ENCODE measurements around the gene ITGAX.

The ITGAX gene

GRCh38 chr16:31388535-31388934 lies 33.6 kb downstream of the ITGAX start:
- H4K12ac ChIP-seq (ENCODE audit: low read depth, low read length): no peak overlapping the region
- no peak overlapping the region for H2BK12ac ChIP-seq (ENCODE audit: low read length)
- H3K36me3 ChIP-seq (ENCODE audit: control insufficient read depth in 1 of 2, insufficient read depth in 2 of 2, low read length in 2 of 2): no peaks in the 10 kb centered on the region
- WGBS (ENCODE audit: extremely low coverage, insufficient coverage, insufficient read length): no CpG with 5 or more reads among the region's 2 CpGs
- DNase-seq: no peak
- no peak overlapping the region for H3K14ac ChIP-seq (ENCODE audit: low read length)
- H3K9ac ChIP-seq (ENCODE audit: low read length): no peak overlapping the region
- H4K8ac ChIP-seq (ENCODE audit: low read depth, low read length): no peak overlapping the region
- H3K4me1 ChIP-seq (ENCODE audit: control insufficient read depth in 1 of 2, insufficient read depth in 2 of 2, low read length in 2 of 2): no peaks in the 10 kb centered on the region
- H2BK120ac ChIP-seq (ENCODE audit: insufficient read depth, low read length, poor library complexity): no peak overlapping the region
- no peak overlapping the region for H3K4me3 ChIP-seq (ENCODE audit: low read depth, low read length)
- no peak overlapping the region for H3K18ac ChIP-seq (ENCODE audit: low read length)
- no peak overlapping the region for H2BK5ac ChIP-seq (ENCODE audit: low read depth, low read length, poor library complexity)
- no peaks in the 10 kb centered on the region for H3K79me1 ChIP-seq (ENCODE audit: low read length)
- no peak overlapping the region for H3K27ac ChIP-seq (ENCODE audit: low read depth, low read length)
- H3K4ac ChIP-seq (ENCODE audit: low read depth, low read length): no peak overlapping the region
- no peak overlapping the region for H2AFZ ChIP-seq (ENCODE audit: insufficient read depth, low read length, poor library complexity)
- H4K91ac ChIP-seq (ENCODE audit: low read depth, low read length): no peak overlapping the region
- H3K4me2 ChIP-seq (ENCODE audit: low read length): no peak overlapping the region
- H3K79me2 ChIP-seq (ENCODE audit: control insufficient read depth, insufficient read depth, low read length, poor library complexity): no peaks in the 10 kb centered on the region
- H2AK5ac ChIP-seq (ENCODE audit: low read length): no peak overlapping the region
- no peak overlapping the region for H3K23ac ChIP-seq (ENCODE audit: low read length)
- no peaks in the 10 kb centered on the region for H3K27me3 ChIP-seq (ENCODE audit: insufficient read depth, low read length)
- peaks cover 3% of the 10 kb centered on the region for H3K9me3 ChIP-seq (ENCODE audit: insufficient read depth, low read depth, low read length)

DNA sequence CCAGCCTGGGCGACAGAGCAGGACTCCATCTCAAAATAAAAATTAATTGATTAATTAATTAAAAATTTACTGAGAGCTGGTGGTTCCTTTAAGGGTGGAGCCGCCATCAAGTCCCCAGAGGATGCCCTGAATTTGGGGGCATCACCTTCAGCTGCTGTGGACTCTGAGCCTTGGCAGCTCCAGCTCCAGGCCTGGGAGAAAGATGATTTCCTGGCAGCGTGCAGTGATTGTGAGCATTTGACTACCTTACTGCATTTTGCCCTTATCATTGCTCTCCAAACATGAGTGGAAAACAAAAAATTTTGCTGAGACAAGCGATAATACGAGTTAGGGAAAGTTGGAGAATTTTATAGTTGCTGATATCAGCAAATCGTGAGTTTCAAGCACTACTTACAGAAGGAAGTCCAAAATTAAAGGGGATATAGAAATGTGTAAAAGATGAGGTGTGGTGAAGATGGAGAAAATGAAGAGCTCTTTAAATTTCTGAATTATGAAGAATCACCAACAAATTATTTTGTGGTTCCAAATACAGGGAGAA lies 35.6 kb downstream of the ITGAX start:
- no peak overlapping the region for H2BK5ac ChIP-seq (ENCODE audit: low read depth, low read length, poor library complexity)
- H4K12ac ChIP-seq (ENCODE audit: low read depth, low read length): no peak overlapping the region
- no peaks in the 10 kb centered on the region for H3K27me3 ChIP-seq (ENCODE audit: insufficient read depth, low read length)
- no peak overlapping the region for H2AK5ac ChIP-seq (ENCODE audit: low read length)
- no peak overlapping the region for H4K8ac ChIP-seq (ENCODE audit: low read depth, low read length)
- H4K91ac ChIP-seq (ENCODE audit: low read depth, low read length): no peak overlapping the region
- no peaks in the 10 kb centered on the region for H3K36me3 ChIP-seq (ENCODE audit: control insufficient read depth in 1 of 2, insufficient read depth in 2 of 2, low read length in 2 of 2)
- no peak overlapping the region for H3K18ac ChIP-seq (ENCODE audit: low read length)
- no peak overlapping the region for H3K14ac ChIP-seq (ENCODE audit: low read length)
- WGBS (ENCODE audit: extremely low coverage, insufficient coverage, insufficient read length): no CpG with 5 or more reads among the region's 6 CpGs
- no peaks in the 10 kb centered on the region for H3K4me1 ChIP-seq (ENCODE audit: control insufficient read depth in 1 of 2, insufficient read depth in 2 of 2, low read length in 2 of 2)
- H3K27ac ChIP-seq (ENCODE audit: low read depth, low read length): no peak overlapping the region
- no peak overlapping the region for H3K4me3 ChIP-seq (ENCODE audit: low read depth, low read length)
- H3K79me1 ChIP-seq (ENCODE audit: low read length): no peaks in the 10 kb centered on the region
- H3K4ac ChIP-seq (ENCODE audit: low read depth, low read length): no peak overlapping the region
- H2BK12ac ChIP-seq (ENCODE audit: low read length): no peak overlapping the region
- no peak overlapping the region for H3K4me2 ChIP-seq (ENCODE audit: low read length)
- H3K23ac ChIP-seq (ENCODE audit: low read length): no peak overlapping the region
- no peak overlapping the region for H2BK120ac ChIP-seq (ENCODE audit: insufficient read depth, low read length, poor library complexity)
- peaks cover 3% of the 10 kb centered on the region for H3K9me3 ChIP-seq (ENCODE audit: insufficient read depth, low read depth, low read length)
- H3K79me2 ChIP-seq (ENCODE audit: control insufficient read depth, insufficient read depth, low read length, poor library complexity): no peaks in the 10 kb centered on the region
- H2AFZ ChIP-seq (ENCODE audit: insufficient read depth, low read length, poor library complexity): no peak overlapping the region
- DNase-seq: no peak
- H3K9ac ChIP-seq (ENCODE audit: low read length): no peak overlapping the region

- Histone ChIP-seq H3K27ac (ENCODE audit: low read depth, low read length) (no peak within 1 kb of the TSS), H3K14ac (ENCODE audit: low read length) (no peak within 1 kb of the TSS), H2AK5ac (ENCODE audit: low read length) (no peak within 1 kb of the TSS), H2BK5ac (ENCODE audit: low read depth, low read length, poor library complexity) (no peak within 1 kb of the TSS), H3K18ac (ENCODE audit: low read length) (no peak within 1 kb of the TSS), H4K12ac (ENCODE audit: low read depth, low read length) (no peak within 1 kb of the TSS), H3K9ac (ENCODE audit: low read length) (no peak within 1 kb of the TSS), H4K8ac (ENCODE audit: low read depth, low read length) (no peak within 1 kb of the TSS), H3K36me3 (ENCODE audit: control insufficient read depth in 1 of 2, insufficient read depth in 2 of 2, low read length in 2 of 2) (no peaks in the 10 kb centered on the region), H4K91ac (ENCODE audit: low read depth, low read length) (no peak within 1 kb of the TSS), H2BK12ac (ENCODE audit: low read length) (no peak within 1 kb of the TSS), H3K4me2 (ENCODE audit: low read length) (no peak within 1 kb of the TSS), H3K27me3 (ENCODE audit: insufficient read depth, low read length) (no peaks in the 10 kb centered on the region), H3K79me2 (ENCODE audit: control insufficient read depth, insufficient read depth, low read length, poor library complexity) (no peaks in the 10 kb centered on the region), H3K4ac (ENCODE audit: low read depth, low read length) (no peak within 1 kb of the TSS), H3K9me3 (ENCODE audit: insufficient read depth, low read depth, low read length) (no peaks in the 10 kb centered on the region), H3K23ac (ENCODE audit: low read length) (no peak within 1 kb of the TSS), H3K4me1 (ENCODE audit: control insufficient read depth in 1 of 2, insufficient read depth in 2 of 2, low read length in 2 of 2) (no peaks in the 10 kb centered on the region), H2BK120ac (ENCODE audit: insufficient read depth, low read length, poor library complexity) (no peak within 1 kb of the TSS), H3K79me1 (ENCODE audit: low read length) (no peaks in the 10 kb centered on the region), H3K4me3 (ENCODE audit: low read depth, low read length) (no peak within 1 kb of the TSS), H2AFZ (ENCODE audit: insufficient read depth, low read length, poor library complexity) (no peak within 1 kb of the TSS)
- no CpG with 5 or more reads among the region's 5 CpGs for WGBS (ENCODE audit: extremely low coverage, insufficient coverage, insufficient read length)
- DNase-seq: no peak
Measured at GRCh38 chr16:31393056-31393455, 38.1 kb downstream of the ITGAX start, which contains the start of gene ITGAD. Gene ITGAD, plus strand, starts transcription at chr16:31393335. Its CDS starts 26 bp downstream, at chr16:31393361.

DNA sequence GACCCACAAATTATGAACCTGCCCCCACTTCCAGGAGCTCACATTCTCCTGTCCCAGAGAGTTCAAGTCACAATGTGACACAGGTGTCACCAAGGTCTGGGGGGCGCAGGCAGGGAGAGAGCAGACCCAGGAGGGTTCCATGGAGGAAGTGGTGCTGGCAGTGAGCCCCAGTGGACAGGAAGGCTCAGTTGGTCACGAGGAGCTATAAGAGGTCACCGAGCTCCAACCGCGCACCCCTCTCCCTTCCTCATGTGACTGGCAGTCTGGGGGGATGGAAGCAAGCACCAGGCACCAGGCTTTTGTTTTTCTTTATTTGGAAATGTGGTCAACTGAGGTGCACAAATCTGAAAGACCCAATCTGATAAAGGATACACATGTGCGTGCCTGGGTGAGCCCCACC lies 40.7 kb downstream of the ITGAX start:
- Histone ChIP-seq H4K8ac (ENCODE audit: low read depth, low read length) (no peak overlapping the region), H2AFZ (ENCODE audit: insufficient read depth, low read length, poor library complexity) (no peak overlapping the region), H3K23ac (ENCODE audit: low read length) (no peak overlapping the region), H3K14ac (ENCODE audit: low read length) (no peak overlapping the region), H4K91ac (ENCODE audit: low read depth, low read length) (no peak overlapping the region), H3K79me1 (ENCODE audit: low read length) (no peaks in the 10 kb centered on the region), H2BK120ac (ENCODE audit: insufficient read depth, low read length, poor library complexity) (no peak overlapping the region), H3K79me2 (ENCODE audit: control insufficient read depth, insufficient read depth, low read length, poor library complexity) (no peaks in the 10 kb centered on the region), H3K4me3 (ENCODE audit: low read depth, low read length) (no peak overlapping the region), H3K4me1 (ENCODE audit: control insufficient read depth in 1 of 2, insufficient read depth in 2 of 2, low read length in 2 of 2) (no peaks in the 10 kb centered on the region), H4K12ac (ENCODE audit: low read depth, low read length) (no peak overlapping the region), H3K4me2 (ENCODE audit: low read length) (no peak overlapping the region), H3K4ac (ENCODE audit: low read depth, low read length) (no peak overlapping the region), H3K36me3 (ENCODE audit: control insufficient read depth in 1 of 2, insufficient read depth in 2 of 2, low read length in 2 of 2) (no peaks in the 10 kb centered on the region), H2BK12ac (ENCODE audit: low read length) (no peak overlapping the region), H3K9ac (ENCODE audit: low read length) (no peak overlapping the region), H2AK5ac (ENCODE audit: low read length) (no peak overlapping the region), H3K9me3 (ENCODE audit: insufficient read depth, low read depth, low read length) (peaks cover 11% of the 10 kb centered on the region), H3K27me3 (ENCODE audit: insufficient read depth, low read length) (no peaks in the 10 kb centered on the region), H2BK5ac (ENCODE audit: low read depth, low read length, poor library complexity) (no peak overlapping the region), H3K27ac (ENCODE audit: low read depth, low read length) (no peak overlapping the region), H3K18ac (ENCODE audit: low read length) (no peak overlapping the region)
- DNase-seq: no peak
- no CpG with 5 or more reads among the region's 6 CpGs for WGBS (ENCODE audit: extremely low coverage, insufficient coverage, insufficient read length)

Measured in trophoblast cell (in vitro differentiated cells and primary cell).